ENCODE data around the gene TARBP1.

- TF ChIP-seq CTCF (IDR thresholded peaks at IDR 0.05) (no peak), POLR2A (IDR thresholded peaks at IDR 0.05) (no peak), POLR2AphosphoS5 (IDR thresholded peaks at IDR 0.05) (no peak)
Observed at GRCh38 chr1:234433563-234434285, 45.3 kb downstream of the TARBP1 start.
